PC-9 (cell line): ENCODE results near the gene TSPAN32. TPM values are rescaled to one million over a fixed set of nuclear protein-coding genes. Genes with fewer than 3 reads are reported as not detected.

ENCODE experiments used
- BruUV-seq: library from RNA; stranded (reverse); fragments of 400-500 nt; replicated peaks from 2 replicates; lab custom pipeline; 2021; lab: Mats Ljungman, UMichigan
- CTCF ChIA-PET: fragments of 300-600 bp; sonication (Branson Sonifier 250); formaldehyde crosslinking; loops from one replicate; lab custom pipeline; 2022; ENCODE audit warnings: antibody characterized with exemption; lab: Charles Lee
- POLR2A ChIA-PET: fragments of 300-600 bp; sonication (Branson Sonifier 250); formaldehyde crosslinking; loops from one replicate; lab custom pipeline; 2022; ENCODE audit warnings: antibody characterized with exemption; ENCODE audit not compliant: unreplicated experiment; lab: Charles Lee
- DNase-seq, 2 experiments: peaks; one replicate each; pipeline versions ENCODE4 v3.0.0 to v3.0.0-alpha.2; 2015 to 2022; ENCODE audit warnings: mixed read lengths in 1 of 2
- H2AFZ ChIP-seq: fragments of 200-600 bp; sonication (generic); 2 replicates; pipeline ENCODE4 v1.8.1; 2017; ENCODE audit warnings: antibody characterized with exemption
- H3F3A ChIP-seq: fragments of 200-600 bp; sonication (generic); 2 replicates; pipeline ENCODE4 v1.8.1; 2017; ENCODE audit warnings: antibody characterized with exemption, mild to moderate bottlenecking, low read depth; ENCODE audit not compliant: insufficient read depth
- H3K27ac ChIP-seq: fragments of 200-600 bp; sonication (generic); 2 replicates; pipeline ENCODE4 v1.6.1; 2016; ENCODE audit warnings: mixed run types
- H3K27me3 ChIP-seq: fragments of 200-600 bp; sonication (generic); 2 replicates; pipeline ENCODE4 v1.6.1; 2016; ENCODE audit warnings: low read depth, mixed run types; ENCODE audit not compliant: insufficient read depth
- H3K36me3 ChIP-seq: fragments of 200-600 bp; sonication (generic); 2 replicates; pipeline ENCODE4 v1.6.1; 2016; ENCODE audit warnings: low read depth, mixed run types
- H3K4me1 ChIP-seq: fragments of 200-600 bp; sonication (generic); replicated peaks from 2 replicates; pipeline ENCODE4 v1.6.1; 2016; ENCODE audit warnings: mixed run types; ENCODE audit not compliant: insufficient read depth
- H3K4me2 ChIP-seq: fragments of 200-600 bp; sonication (generic); 2 replicates; pipeline ENCODE4 v1.6.1; 2017; ENCODE audit warnings: mixed run types
- H3K4me3 ChIP-seq: fragments of 200-600 bp; sonication (generic); 2 replicates; pipeline ENCODE4 v1.6.1; 2016; ENCODE audit warnings: mixed run types
- H3K79me2 ChIP-seq: fragments of 200-600 bp; sonication (generic); 2 replicates; pipeline ENCODE4 v1.6.1; 2017; ENCODE audit warnings: low read depth, mixed run types
- H3K9me2 ChIP-seq: fragments of 200-600 bp; sonication (generic); 2 replicates; pipeline ENCODE4 v1.8.1; 2017; ENCODE audit warnings: mild to moderate bottlenecking; ENCODE audit not compliant: insufficient read depth
- H3K9me3 ChIP-seq: fragments of 200-600 bp; sonication (generic); 2 replicates; pipeline ENCODE4 v1.8.1; 2016; ENCODE audit warnings: low read depth; ENCODE audit not compliant: insufficient read depth
- H4K20me1 ChIP-seq: fragments of 200-600 bp; sonication (generic); 2 replicates; pipeline ENCODE4 v1.8.1; 2017; ENCODE audit not compliant: insufficient read depth
- EZH2 ChIP-seq: fragments of 200-600 bp; sonication (generic); IDR thresholded peaks from 2 replicates; pipeline ENCODE4 v1.8.0; 2017; ENCODE audit warnings: antibody characterized with exemption, low read depth
- intact Hi-C: fragments of 100-400 bp; cut with micrococcal nuclease; formaldehyde crosslinking; loops from one replicate; pipeline ENCODE4 v1.10.0; 2022; ENCODE audit not compliant: unreplicated experiment
- total RNA-seq: library from RNA; stranded (reverse); gene quantifications from 2 replicates; pipeline ENCODE4 v1.2.3, GENCODE V29; 2021
- TF ChIP-seq, protein P1 (sequence below): fragments of 200-600 bp; sonication (generic); conservative IDR thresholded peaks from 2 replicates; pipeline ENCODE4 v1.6.1; 2017; ENCODE audit warnings: mixed run types, antibody characterized with exemption, mild to moderate bottlenecking, moderate library complexity

TSPAN32 gene
- total RNA-seq, 1 experiment from 2014 or later = not detected

DNA sequence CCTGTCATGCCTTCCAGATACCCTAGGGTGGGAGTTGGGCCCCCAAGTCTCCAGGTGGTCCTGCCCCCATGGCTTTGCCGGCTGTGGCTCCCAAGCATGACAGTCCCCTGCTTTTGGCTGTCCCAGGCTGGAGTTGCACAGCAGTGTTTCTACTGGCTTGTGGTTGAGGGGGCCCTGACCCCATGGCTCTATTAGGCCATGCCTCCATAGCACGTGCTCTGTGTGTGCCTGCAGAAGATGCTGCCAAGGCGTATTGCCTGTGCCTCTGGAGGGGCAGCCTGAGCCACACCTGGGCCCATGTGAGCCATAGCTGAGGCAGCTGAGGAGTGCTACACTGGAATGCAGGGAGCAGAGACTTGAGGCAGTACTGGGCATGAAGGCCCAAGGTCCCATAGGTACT, 49.9 kb downstream of the TSPAN32 start:
- H3K79me2 ChIP-seq = no peaks in the 10 kb centered on the region
- peaks cover 9% of the 10 kb centered on the region; the same call in 1 of the 2 replicates for H3K4me1 ChIP-seq
- no peak overlapping the region for H3K4me3 ChIP-seq
- H3K27ac ChIP-seq = no peak overlapping the region
- H3K4me2 ChIP-seq = no peak overlapping the region
- ChIA-PET POLR2A (no interaction called here), CTCF (no interaction called here)
- no peak for TF ChIP-seq EZH2
- TF ChIP-seq, protein P1, sequence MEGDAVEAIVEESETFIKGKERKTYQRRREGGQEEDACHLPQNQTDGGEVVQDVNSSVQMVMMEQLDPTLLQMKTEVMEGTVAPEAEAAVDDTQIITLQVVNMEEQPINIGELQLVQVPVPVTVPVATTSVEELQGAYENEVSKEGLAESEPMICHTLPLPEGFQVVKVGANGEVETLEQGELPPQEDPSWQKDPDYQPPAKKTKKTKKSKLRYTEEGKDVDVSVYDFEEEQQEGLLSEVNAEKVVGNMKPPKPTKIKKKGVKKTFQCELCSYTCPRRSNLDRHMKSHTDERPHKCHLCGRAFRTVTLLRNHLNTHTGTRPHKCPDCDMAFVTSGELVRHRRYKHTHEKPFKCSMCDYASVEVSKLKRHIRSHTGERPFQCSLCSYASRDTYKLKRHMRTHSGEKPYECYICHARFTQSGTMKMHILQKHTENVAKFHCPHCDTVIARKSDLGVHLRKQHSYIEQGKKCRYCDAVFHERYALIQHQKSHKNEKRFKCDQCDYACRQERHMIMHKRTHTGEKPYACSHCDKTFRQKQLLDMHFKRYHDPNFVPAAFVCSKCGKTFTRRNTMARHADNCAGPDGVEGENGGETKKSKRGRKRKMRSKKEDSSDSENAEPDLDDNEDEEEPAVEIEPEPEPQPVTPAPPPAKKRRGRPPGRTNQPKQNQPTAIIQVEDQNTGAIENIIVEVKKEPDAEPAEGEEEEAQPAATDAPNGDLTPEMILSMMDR = no peak
- intact Hi-C loops = no loop called here
- peaks cover 10% of the 10 kb centered on the region; the same call in 1 of the 2 replicates for H3F3A ChIP-seq
- no peaks in the 10 kb centered on the region for H4K20me1 ChIP-seq
- no TSS peak for BruUV-seq
- H3K36me3 ChIP-seq = no peaks in the 10 kb centered on the region
- no peak overlapping the region for H2AFZ ChIP-seq
- peaks cover 11% of the 10 kb centered on the region; the same call in 1 of the 2 replicates for H3K27me3 ChIP-seq
- H3K9me3 ChIP-seq = no peaks in the 10 kb centered on the region
- no peak for DNase-seq
- no peaks in the 10 kb centered on the region for H3K9me2 ChIP-seq

DNA sequence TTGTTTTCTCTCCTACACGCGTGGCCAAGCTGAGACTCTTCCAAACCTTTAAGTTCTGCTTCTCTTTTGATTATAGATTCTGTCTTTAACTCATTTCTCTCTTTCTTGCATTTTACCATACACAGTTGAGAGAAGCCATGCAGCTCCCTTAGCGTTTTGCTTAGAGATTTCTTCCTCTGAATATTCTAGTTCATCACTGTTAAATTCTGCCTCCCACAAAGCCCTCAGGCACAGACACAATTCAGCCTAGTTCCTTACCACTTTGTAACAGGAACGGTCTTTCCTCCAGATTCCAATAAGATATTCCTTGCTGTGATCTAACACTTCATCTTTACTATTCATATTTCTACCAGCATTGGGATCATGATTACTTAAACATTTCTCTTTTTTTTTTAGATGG, 50.6 kb downstream of the TSPAN32 start:
- POLR2A ChIA-PET = no interaction called here
- no peaks in the 10 kb centered on the region for H3K9me3 ChIP-seq

DNA sequence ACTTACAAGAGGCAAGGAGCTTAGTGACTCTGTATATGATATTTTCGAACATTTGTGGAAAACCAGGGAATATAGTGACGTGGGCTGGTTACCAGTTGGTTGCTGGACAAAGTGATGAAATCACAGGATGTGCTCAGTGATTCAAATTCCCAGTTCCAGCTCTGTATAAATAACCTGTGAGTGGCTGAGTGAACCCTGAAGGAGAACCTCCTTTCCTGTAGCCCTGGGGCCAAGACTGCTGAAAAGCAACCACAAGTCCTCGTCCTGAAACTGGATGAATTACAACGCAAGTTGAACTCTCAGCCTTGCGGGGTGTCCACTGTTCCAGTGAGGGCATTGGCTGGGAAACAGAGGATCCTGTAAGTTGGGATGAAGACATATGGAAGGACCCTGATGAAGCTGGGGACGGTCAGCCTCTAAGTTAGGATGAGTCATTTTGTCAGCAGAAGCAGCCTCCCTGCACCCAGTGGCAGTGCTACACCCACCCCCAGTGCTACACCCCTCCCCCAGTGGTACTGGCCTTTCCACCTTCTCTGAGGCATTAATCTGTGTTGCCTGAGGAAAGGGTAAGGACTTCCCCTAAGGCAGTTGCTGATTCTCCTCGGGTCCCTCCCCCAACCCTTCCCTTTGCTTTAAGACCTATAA, 53.3 kb downstream of the TSPAN32 start:
- no peak overlapping the region for H3K4me3 ChIP-seq
- peak in 1 of 2 experiments; percentile 9 for DNase-seq
- TF ChIP-seq EZH2 = no peak
- TF ChIP-seq, protein P1 = no peak
- peak overlapping the region; percentile 54 for H3K4me2 ChIP-seq
- CTCF ChIA-PET = no interaction called here
- BruUV-seq = no TSS peak
- H2AFZ ChIP-seq = no peak overlapping the region; the same call in 1 of the 2 replicates
- peaks cover 10% of the 10 kb centered on the region; the same call in 1 of the 2 replicates for H3F3A ChIP-seq
- H3K27me3 ChIP-seq = peaks cover 11% of the 10 kb centered on the region; the same call in 1 of the 2 replicates
- no peaks in the 10 kb centered on the region for H3K79me2 ChIP-seq
- H4K20me1 ChIP-seq = no peaks in the 10 kb centered on the region
- peaks cover 9% of the 10 kb centered on the region; the same call in 1 of the 2 replicates for H3K4me1 ChIP-seq
- POLR2A ChIA-PET = no interaction called here
- H3K36me3 ChIP-seq = no peaks in the 10 kb centered on the region
- H3K27ac ChIP-seq = peak overlapping the region; percentile 23; the same call in 1 of the 2 replicates
- H3K9me2 ChIP-seq = no peaks in the 10 kb centered on the region
- intact Hi-C loops = no loop called here
- no peaks in the 10 kb centered on the region for H3K9me3 ChIP-seq

More for the DNA sequence above, 50.6 kb downstream of the TSPAN32 start:
- Histone ChIP-seq H4K20me1 (no peaks in the 10 kb centered on the region), H3F3A (peaks cover 10% of the 10 kb centered on the region; the same call in 1 of the 2 replicates), H3K79me2 (no peaks in the 10 kb centered on the region), H3K27me3 (peaks cover 11% of the 10 kb centered on the region; the same call in 1 of the 2 replicates), H3K4me2 (no peak overlapping the region), H3K36me3 (no peaks in the 10 kb centered on the region), H3K4me1 (peaks cover 9% of the 10 kb centered on the region; the same call in 1 of the 2 replicates), H3K27ac (no peak overlapping the region), H2AFZ (no peak overlapping the region), H3K9me2 (no peaks in the 10 kb centered on the region), H3K4me3 (no peak overlapping the region)
- CTCF ChIA-PET = no interaction called here
- intact Hi-C loops = no loop called here
- BruUV-seq = no TSS peak
- DNase-seq = no peak
- TF ChIP-seq, protein P1 = no peak
- TF ChIP-seq EZH2 = no peak
